Body of pancreas (tissue), 4 donors: ENCODE data around the gene RNF10. TPM values are rescaled to one million over a fixed set of nuclear protein-coding genes. Genes with fewer than 3 reads are reported as not detected.

ENCODE experiments used
- ATAC-seq: fragments of 150-250 bp; one replicate; pipeline ENCODE4 v1.9.1; 2016
- DNase-seq, 4 donors: peaks; one replicate each; pipeline ENCODE4 v3.0.0-alpha.2; 2019
- H3K27ac ChIP-seq, 4 donors: fragments of 200-600 bp; sonication (generic); 1 replicate in 3 of 4; 2 replicates in 1 of 4; pipeline versions ENCODE4 v1.5.1 to v1.6.1; 2016 to 2019; ENCODE audit warnings: mild to moderate bottlenecking in 1 of 4, mixed read lengths in 1 of 4, moderate library complexity in 1 of 4
- H3K27me3 ChIP-seq, 2 donors: fragments of 200-600 bp; sonication (generic); one replicate each; pipeline ENCODE4 v1.6.0; 2016; ENCODE audit warnings: mild to moderate bottlenecking in 1 of 2
- H3K36me3 ChIP-seq, 2 donors: fragments of 200-600 bp; sonication (generic); replicated peaks in 1 of 2; 2 replicates each; pipeline ENCODE4 v1.5.1; 2016; ENCODE audit warnings: low read depth in 2 of 2; ENCODE audit not compliant: insufficient read depth in 1 of 2
- H3K4me1 ChIP-seq: fragments of 200-600 bp; sonication (generic); one replicate; pipeline ENCODE4 v1.6.0; 2016
- H3K4me3 ChIP-seq, 2 donors: fragments of 200-600 bp; sonication (generic); 1 replicate in 1 of 2; 2 replicates in 1 of 2; pipeline ENCODE4 v1.5.1; 2016 to 2019
- H3K9me3 ChIP-seq, 3 donors: fragments of 200-600 bp; sonication (generic); 1 replicate in 2 of 3; 2 replicates in 1 of 3; pipeline ENCODE4 v1.5.1; 2016
- POLR2A ChIP-seq, 3 donors: fragments of 450-650 bp; IDR thresholded peaks; one replicate each; pipeline ENCODE4 v1.6.1; 2016; ENCODE audit warnings: antibody characterized with exemption in 3 of 3, mild to moderate bottlenecking in 2 of 3
- WGBS, 2 donors: methylation state at CpG; one replicate each; pipeline ENCODE4 v1.1.5; 2017; 5-methylcytosine and 5-hydroxymethylcytosine counted together
- intact Hi-C: fragments of 100-400 bp; cut with DNase I; formaldehyde crosslinking; loops from one replicate; pipeline ENCODE4 v1.15.1; 2023
- total RNA-seq, 2 donors: library from RNA; depleted of rRNA; stranded (reverse); fragments of >200 nt; gene quantifications; one replicate each; pipeline ENCODE4 v1.1.0, GENCODE V29; 2016
- TF ChIP-seq, protein P1 (sequence below), 7 experiments: fragments of 450-650 bp in 4 of 7; fragments of 200-600 bp in 3 of 7; sonication (generic) in 3 of 7; IDR thresholded peaks; one replicate each; pipeline ENCODE4 v1.5.1; 2016 to 2019; ENCODE audit warnings: antibody characterized with exemption in 7 of 7

Gene RNF10
- total RNA-seq, 2 donors from 2014 or later, result 62.5 to 124 TPM

DNA sequence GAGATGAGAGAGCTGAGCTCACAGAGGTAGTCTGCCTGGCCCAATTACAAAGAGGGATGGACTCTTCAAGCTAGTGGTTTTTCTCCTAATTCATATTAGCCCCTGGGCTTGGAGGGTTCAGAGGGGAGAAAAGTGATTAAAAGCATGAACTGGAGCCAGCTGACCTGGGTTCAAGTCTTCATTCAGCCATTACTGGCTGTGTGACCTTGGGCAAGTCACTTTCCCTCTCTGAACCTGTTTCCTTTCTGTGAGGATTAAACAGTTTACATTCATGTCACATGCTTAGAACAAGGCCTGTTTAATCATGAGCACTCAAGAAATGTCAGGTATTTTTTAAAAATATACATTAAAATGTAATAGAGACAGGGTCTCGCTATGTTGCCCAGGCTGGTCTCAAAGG lies 54.2 kb downstream of the RNF10 start:
- 92 to 100% methylated on average over 1 of the region's 1 CpG for WGBS, 2 donors
- Histone ChIP-seq H3K4me1 (peaks cover 16% of the 10 kb centered on the region), H3K27me3 (no peaks in the 10 kb centered on the region), H3K9me3 (no peaks in the 10 kb centered on the region), H3K36me3 (no peaks in the 10 kb centered on the region), H3K4me3 (no peak overlapping the region), H3K27ac (no peak overlapping the region)
- ATAC-seq (no peak), DNase-seq (no peak)
- TF ChIP-seq, protein P1, sequence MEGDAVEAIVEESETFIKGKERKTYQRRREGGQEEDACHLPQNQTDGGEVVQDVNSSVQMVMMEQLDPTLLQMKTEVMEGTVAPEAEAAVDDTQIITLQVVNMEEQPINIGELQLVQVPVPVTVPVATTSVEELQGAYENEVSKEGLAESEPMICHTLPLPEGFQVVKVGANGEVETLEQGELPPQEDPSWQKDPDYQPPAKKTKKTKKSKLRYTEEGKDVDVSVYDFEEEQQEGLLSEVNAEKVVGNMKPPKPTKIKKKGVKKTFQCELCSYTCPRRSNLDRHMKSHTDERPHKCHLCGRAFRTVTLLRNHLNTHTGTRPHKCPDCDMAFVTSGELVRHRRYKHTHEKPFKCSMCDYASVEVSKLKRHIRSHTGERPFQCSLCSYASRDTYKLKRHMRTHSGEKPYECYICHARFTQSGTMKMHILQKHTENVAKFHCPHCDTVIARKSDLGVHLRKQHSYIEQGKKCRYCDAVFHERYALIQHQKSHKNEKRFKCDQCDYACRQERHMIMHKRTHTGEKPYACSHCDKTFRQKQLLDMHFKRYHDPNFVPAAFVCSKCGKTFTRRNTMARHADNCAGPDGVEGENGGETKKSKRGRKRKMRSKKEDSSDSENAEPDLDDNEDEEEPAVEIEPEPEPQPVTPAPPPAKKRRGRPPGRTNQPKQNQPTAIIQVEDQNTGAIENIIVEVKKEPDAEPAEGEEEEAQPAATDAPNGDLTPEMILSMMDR (IDR thresholded peaks at IDR 0.05), result no peak
- no peak for TF ChIP-seq POLR2A (IDR thresholded peaks at IDR 0.05)
- intact Hi-C loops, result loop anchor here (10.0 kb wide), 2 partner anchors 136 to 516 kb away; partner anchors contain the start of gene ACADS

DNA sequence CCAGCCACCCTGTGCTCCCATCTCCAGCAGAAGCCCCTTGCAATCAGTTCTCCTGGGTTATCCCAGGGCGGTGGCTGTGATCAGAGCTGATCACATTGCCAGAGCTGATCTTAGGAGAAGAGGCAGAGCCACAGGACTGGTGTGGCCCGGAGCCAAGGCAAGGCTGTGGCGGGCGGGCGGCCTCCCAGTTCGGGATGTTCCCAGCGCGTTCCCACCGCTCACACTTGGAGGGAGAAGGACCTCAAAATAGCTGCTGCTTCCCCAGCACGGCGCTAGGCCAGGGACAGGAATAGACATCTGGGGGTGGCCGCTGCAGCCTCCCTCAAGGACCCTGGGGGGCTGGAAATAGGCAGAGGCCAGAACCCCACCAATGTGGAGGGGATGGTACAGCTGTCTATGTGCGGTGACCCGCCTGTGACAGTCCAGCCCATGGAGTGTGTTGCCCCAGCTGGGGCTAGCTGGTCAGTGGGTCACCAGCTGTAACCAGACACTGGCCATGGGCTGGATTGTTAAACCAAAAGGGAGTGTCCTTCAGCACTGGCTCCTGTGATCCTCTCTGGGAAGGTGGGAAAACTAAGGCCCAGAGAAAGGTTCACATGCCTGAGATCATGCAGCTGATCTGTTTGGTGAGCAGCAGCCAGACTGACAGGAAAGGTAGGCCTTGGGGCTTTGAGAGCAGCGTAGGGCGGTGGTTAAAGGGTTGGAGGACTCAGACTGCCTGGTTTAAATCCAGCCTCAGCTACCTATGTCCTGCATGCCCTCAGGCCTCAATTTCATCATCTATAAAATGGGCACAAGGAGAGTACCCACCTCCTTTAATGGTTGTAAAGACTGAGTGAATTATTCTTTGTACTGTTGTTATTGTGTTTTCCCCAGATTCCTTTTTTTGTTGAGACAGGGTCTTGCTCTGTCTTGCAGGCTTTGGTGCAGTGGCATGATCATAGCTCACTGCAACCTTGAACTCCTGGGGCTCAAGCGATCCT lies 55.1 kb downstream of the RNF10 start:
- H3K27me3 ChIP-seq, result no peaks in the 10 kb centered on the region
- no peak overlapping the region for H3K27ac ChIP-seq
- DNase-seq, result peak in 2 of 4 donors; percentile 18 to 19
- no peak for ATAC-seq
- no peaks in the 10 kb centered on the region for H3K9me3 ChIP-seq
- H3K4me3 ChIP-seq, result no peak overlapping the region
- peaks cover 8% of the 10 kb centered on the region for H3K4me1 ChIP-seq
- TF ChIP-seq, protein P1 (IDR thresholded peaks at IDR 0.05), result no peak
- no peak for TF ChIP-seq POLR2A (IDR thresholded peaks at IDR 0.05)
- WGBS, 2 donors, result 68 to 87% methylated on average over 4 to 11 of the region's 17 CpGs
- intact Hi-C loops, result loop anchor here (10.0 kb wide), 2 partner anchors 136 to 516 kb away; partner anchors contain the start of gene ACADS
- no peaks in the 10 kb centered on the region for H3K36me3 ChIP-seq

- intact Hi-C loops, result no loop called here
- WGBS, 2 donors, result 81 to 84% methylated on average over 6 of the region's 6 CpGs
- H3K9me3 ChIP-seq, result no peaks in the 10 kb centered on the region
- H3K36me3 ChIP-seq, result no peaks in the 10 kb centered on the region
- no peak for ATAC-seq
- no peak overlapping the region for H3K27ac ChIP-seq
- DNase-seq, result no peak
- no peak overlapping the region for H3K4me3 ChIP-seq
- TF ChIP-seq POLR2A (IDR thresholded peaks at IDR 0.05), result no peak
- TF ChIP-seq, protein P1 (IDR thresholded peaks at IDR 0.05), result no peak
- no peaks in the 10 kb centered on the region for H3K4me1 ChIP-seq
- no peaks in the 10 kb centered on the region for H3K27me3 ChIP-seq
These were observed 56.7 kb downstream of the RNF10 start for GRCh38 chr12:120590741-120591407.

- WGBS, 2 donors, result 67 to 76% methylated on average over 8 of the region's 8 CpGs
- H3K4me1 ChIP-seq, result no peaks in the 10 kb centered on the region
- intact Hi-C loops, result no loop called here
- no peak overlapping the region for H3K4me3 ChIP-seq
- H3K36me3 ChIP-seq, result no peaks in the 10 kb centered on the region
- ATAC-seq (no peak), DNase-seq (no peak)
- H3K27ac ChIP-seq, result no peak overlapping the region
- no peak for TF ChIP-seq POLR2A (IDR thresholded peaks at IDR 0.05)
- TF ChIP-seq, protein P1 (IDR thresholded peaks at IDR 0.05), result no peak
- no peaks in the 10 kb centered on the region for H3K9me3 ChIP-seq
- H3K27me3 ChIP-seq, result no peaks in the 10 kb centered on the region
These were observed 58.2 kb downstream of the RNF10 start for GRCh38 chr12:120592121-120593049.
